ENCODE results near the gene CDKN1A.

DNA sequence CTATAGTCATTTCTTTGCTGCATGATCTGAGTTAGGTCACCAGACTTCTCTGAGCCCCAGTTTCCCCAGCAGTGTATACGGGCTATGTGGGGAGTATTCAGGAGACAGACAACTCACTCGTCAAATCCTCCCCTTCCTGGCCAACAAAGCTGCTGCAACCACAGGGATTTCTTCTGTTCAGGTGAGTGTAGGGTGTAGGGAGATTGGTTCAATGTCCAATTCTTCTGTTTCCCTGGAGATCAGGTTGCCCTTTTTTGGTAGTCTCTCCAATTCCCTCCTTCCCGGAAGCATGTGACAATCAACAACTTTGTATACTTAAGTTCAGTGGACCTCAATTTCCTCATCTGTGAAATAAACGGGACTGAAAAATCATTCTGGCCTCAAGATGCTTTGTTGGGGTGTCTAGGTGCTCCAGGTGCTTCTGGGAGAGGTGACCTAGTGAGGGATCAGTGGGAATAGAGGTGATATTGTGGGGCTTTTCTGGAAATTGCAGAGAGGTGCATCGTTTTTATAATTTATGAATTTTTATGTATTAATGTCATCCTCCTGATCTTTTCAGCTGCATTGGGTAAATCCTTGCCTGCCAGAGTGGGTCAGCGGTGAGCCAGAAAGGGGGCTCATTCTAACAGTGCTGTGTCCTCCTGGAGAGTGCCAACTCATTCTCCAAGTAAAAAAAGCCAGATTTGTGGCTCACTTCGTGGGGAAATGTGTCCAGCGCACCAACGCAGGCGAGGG is 594 bp upstream of the CDKN1A start:
- TF ChIP-seq MYC (IDR thresholded peaks at IDR 0.05; ENCODE audit: insufficient read depth, insufficient read length, insufficient replicate concordance, low read length, severe bottlenecking), result no peak
- no peak for TF ChIP-seq TBL1XR1 (IDR thresholded peaks at IDR 0.05; ENCODE audit: low read depth, low read length)
- peak in 1 of 2 experiments; percentile 43; a peak in 1 of 4 replicates for TF ChIP-seq BHLHE40 (IDR thresholded peaks at IDR 0.05; ENCODE audit: borderline replicate concordance in 1 of 2, low read depth in 2 of 2, low read length in 1 of 2)
- no peak for TF ChIP-seq EZH2 (IDR thresholded peaks at IDR 0.05; ENCODE audit: borderline replicate concordance, control insufficient read depth, low read depth, low read length)
